HG02588 (cell line): ENCODE measurements around the gene G6PC3.
"Not testable (repeated sequence)": the region's sequence is repeated elsewhere in the genome, so short reads cannot be mapped to it uniquely, and the experiment has no call there.

Experiments
- ATAC-seq: cut with Tn5 transposase; IDR thresholded peaks from one replicate; pipeline ENCODE4 v1.9.1; 2021; ENCODE audit warnings: mild to moderate bottlenecking, moderate library complexity; ENCODE audit not compliant: unreplicated experiment

The G6PC3 gene

GRCh38 chr17:44105941-44106340 lies 35.4 kb downstream of the G6PC3 start:
- no peak for ATAC-seq

GRCh38 chr17:44106801-44107200 lies 36.3 kb downstream of the G6PC3 start:
- no peak for ATAC-seq

GRCh38 chr17:44108440-44109311 lies 38.1 kb downstream of the G6PC3 start:
- no peak for ATAC-seq

- no peak for ATAC-seq
These were observed 38.7 kb downstream of the G6PC3 start for GRCh38 chr17:44109312-44109630.

- ATAC-seq = no peak
These were observed 39.6 kb downstream of the G6PC3 start for GRCh38 chr17:44110011-44110686.

- ATAC-seq = peak; percentile 75
These were observed 40.5 kb downstream of the G6PC3 start for GRCh38 chr17:44110823-44111633.

- ATAC-seq = no peak
These were observed 41.2 kb downstream of the G6PC3 start for GRCh38 chr17:44111777-44112176.

- ATAC-seq = no peak
These were observed 42.0 kb downstream of the G6PC3 start for GRCh38 chr17:44112284-44113280.

- ATAC-seq = no peak
These were observed 42.8 kb downstream of the G6PC3 start for GRCh38 chr17:44113382-44113781.

- ATAC-seq = no peak
These were observed 43.6 kb downstream of the G6PC3 start for GRCh38 chr17:44113868-44114840.

- no peak for ATAC-seq
These were observed 45.3 kb downstream of the G6PC3 start for GRCh38 chr17:44115585-44116415.

- ATAC-seq = no peak
These were observed 46.8 kb downstream of the G6PC3 start for GRCh38 chr17:44117351-44117750.

GRCh38 chr17:44118427-44119050 lies 48.0 kb downstream of the G6PC3 start:
- ATAC-seq = no peak

- no peak for ATAC-seq
These were observed 48.5 kb downstream of the G6PC3 start for GRCh38 chr17:44119062-44119461.

GRCh38 chr17:44119798-44120197 lies 49.3 kb downstream of the G6PC3 start:
- no peak for ATAC-seq

GRCh38 chr17:44120281-44120680 lies 49.7 kb downstream of the G6PC3 start:
- not testable (repeated sequence) for ATAC-seq

GRCh38 chr17:44120851-44121605 lies 50.5 kb downstream of the G6PC3 start:
- ATAC-seq = no peak
